IPS-20b (cell line): ENCODE data around the gene ATG2A.
"Not testable (repeated sequence)": the region's sequence is repeated elsewhere in the genome, so short reads cannot be mapped to it uniquely, and the experiment has no call there.

Source experiments
- H3K27ac ChIP-seq: one replicate; pipeline ENCODE4 v1.5.1; 2013; ENCODE audit warnings: low read length
- H3K27me3 ChIP-seq: 2 replicates; pipeline ENCODE4 v1.6.1; 2013; ENCODE audit warnings: mild to moderate bottlenecking, low read length, inconsistent platforms; ENCODE audit not compliant: insufficient read depth
- H3K36me3 ChIP-seq: 2 replicates; pipeline ENCODE4 v1.6.1; 2013; ENCODE audit warnings: low read depth, mild to moderate bottlenecking, inconsistent platforms, low read length, moderate library complexity; ENCODE audit not compliant: insufficient read depth
- H3K4me1 ChIP-seq: 2 replicates; pipeline ENCODE4 v1.6.1; 2013; ENCODE audit warnings: mild to moderate bottlenecking, control low read depth, inconsistent platforms, low read length, moderate library complexity; ENCODE audit not compliant: insufficient read depth
- H3K4me3 ChIP-seq: 2 replicates; pipeline ENCODE4 v1.5.1; 2013; ENCODE audit warnings: mild to moderate bottlenecking, low read length, inconsistent platforms
- H3K9ac ChIP-seq: 2 replicates; pipeline ENCODE4 v1.6.1; 2013; ENCODE audit warnings: low read depth, mild to moderate bottlenecking, inconsistent platforms, low read length, moderate library complexity
- H3K9me3 ChIP-seq: 2 replicates; pipeline ENCODE4 v1.6.1; 2013; ENCODE audit warnings: mild to moderate bottlenecking, low read depth, low read length, inconsistent platforms; ENCODE audit not compliant: insufficient read depth

Gene ATG2A

GRCh38 chr11:64845776-64846129 is 71.3 kb downstream of the ATG2A start:
- peaks cover 11% of the 10 kb centered on the region for H3K4me1 ChIP-seq
- not testable (repeated sequence) for H3K27me3 ChIP-seq, H3K9me3 ChIP-seq, H3K36me3 ChIP-seq, H3K9ac ChIP-seq, H3K4me3 ChIP-seq, H3K27ac ChIP-seq

DNA sequence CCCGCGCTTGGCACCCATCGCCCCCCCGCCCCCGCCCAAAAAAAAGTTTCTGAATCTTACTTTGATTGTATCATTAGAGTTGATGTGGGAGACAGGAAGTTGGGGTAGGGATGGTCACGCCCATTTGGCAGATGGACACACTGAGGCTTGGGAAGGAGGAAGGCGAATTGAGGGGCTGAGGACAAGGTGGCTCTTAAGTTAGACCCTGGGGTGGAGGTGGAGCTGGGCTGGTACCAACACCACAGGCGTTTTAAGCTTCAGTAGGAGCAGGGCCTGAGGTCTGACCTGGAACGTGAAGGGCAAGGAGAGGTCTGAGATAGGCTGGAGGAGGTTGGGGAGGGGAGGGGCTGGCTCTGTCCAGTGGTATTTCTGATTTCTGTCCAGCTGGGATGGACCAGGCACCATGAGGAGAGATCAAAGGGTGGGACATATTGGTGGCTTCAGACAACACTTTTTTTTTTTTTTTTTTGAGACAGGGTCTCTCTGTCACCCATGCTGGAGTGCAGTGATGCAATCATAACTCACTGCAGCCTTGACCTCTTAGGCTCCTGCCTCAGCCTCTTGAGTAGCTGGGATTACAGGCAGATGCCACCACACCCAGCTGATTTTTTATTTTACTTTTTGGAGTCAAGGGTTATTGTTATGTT is 71.8 kb downstream of the ATG2A start:
- peak overlapping the region; percentile 68; the same call in 1 of the 2 replicates for H3K4me3 ChIP-seq
- H3K36me3 ChIP-seq, result 0 out of 2 replicates have a peak, but pooled peaks cover 3% of the 10 kb centered on the region
- H3K27ac ChIP-seq, result no peak overlapping the region
- peaks cover 5% of the 10 kb centered on the region; the same call in 1 of the 2 replicates for H3K27me3 ChIP-seq
- H3K4me1 ChIP-seq, result peaks cover 11% of the 10 kb centered on the region
- no peaks in the 10 kb centered on the region for H3K9me3 ChIP-seq
- peak overlapping the region; percentile 67; the same call in 1 of the 2 replicates for H3K9ac ChIP-seq
